Thoracic aorta (tissue), 2 donors: ENCODE measurements around the gene ASAH2. TPM values are rescaled to one million over a fixed set of nuclear protein-coding genes. Genes with fewer than 3 reads are reported as not detected.

Experiments
- ATAC-seq: fragments of 150-250 bp; one replicate; pipeline ENCODE4 v1.8.0; 2017; ENCODE audit warnings: low read depth; ENCODE audit not compliant: insufficient number of reproducible peaks, low FRiP score
- DNase-seq: peaks from one replicate; pipeline ENCODE4 v3.0.0-alpha.2; 2020; ENCODE audit warnings: low spot score
- H3K27ac ChIP-seq, 2 donors: fragments of 200-600 bp; sonication (generic); 1 replicate in 1 of 2; 2 replicates in 1 of 2; pipeline ENCODE4 v1.5.1; 2016; ENCODE audit warnings: mild to moderate bottlenecking in 2 of 2, moderate library complexity in 2 of 2
- H3K27me3 ChIP-seq: fragments of 200-600 bp; sonication (generic); replicated peaks from 2 replicates; pipeline ENCODE4 v1.6.0; 2016; ENCODE audit warnings: mild to moderate bottlenecking; ENCODE audit not compliant: insufficient read depth
- H3K36me3 ChIP-seq: fragments of 200-600 bp; sonication (generic); one replicate; pipeline ENCODE4 v1.5.1; 2016
- H3K4me1 ChIP-seq, 2 donors: fragments of 200-600 bp; sonication (generic); 1 replicate in 1 of 2; 2 replicates in 1 of 2; pipeline versions ENCODE4 v1.5.1 to v1.6.0; 2016; ENCODE audit warnings: low read depth in 2 of 2, mild to moderate bottlenecking in 1 of 2; ENCODE audit not compliant: control insufficient read depth in 1 of 2
- H3K4me3 ChIP-seq: fragments of 200-600 bp; sonication (generic); 2 replicates; pipeline ENCODE4 v1.5.1; 2016; ENCODE audit warnings: mild to moderate bottlenecking
- H3K9me3 ChIP-seq: fragments of 200-600 bp; sonication (generic); 2 replicates; pipeline ENCODE4 v1.5.1; 2016
- total RNA-seq, 2 donors: library from RNA; depleted of rRNA; stranded (reverse); fragments of >200 nt; gene quantifications; one replicate each; pipeline versions ENCODE4 v1.1.0 to v1.2.3, GENCODE V29; 2016
- TF ChIP-seq, protein P1 (sequence below): fragments of 200-600 bp; sonication (generic); IDR thresholded peaks from one replicate; pipeline ENCODE4 v1.5.1; 2019; ENCODE audit warnings: antibody characterized with exemption

ASAH2 gene
- 10 to 100 TPM in 1 of 2 donors, under 1 TPM in 1; 0.41 to 14.0 TPM for total RNA-seq

DNA sequence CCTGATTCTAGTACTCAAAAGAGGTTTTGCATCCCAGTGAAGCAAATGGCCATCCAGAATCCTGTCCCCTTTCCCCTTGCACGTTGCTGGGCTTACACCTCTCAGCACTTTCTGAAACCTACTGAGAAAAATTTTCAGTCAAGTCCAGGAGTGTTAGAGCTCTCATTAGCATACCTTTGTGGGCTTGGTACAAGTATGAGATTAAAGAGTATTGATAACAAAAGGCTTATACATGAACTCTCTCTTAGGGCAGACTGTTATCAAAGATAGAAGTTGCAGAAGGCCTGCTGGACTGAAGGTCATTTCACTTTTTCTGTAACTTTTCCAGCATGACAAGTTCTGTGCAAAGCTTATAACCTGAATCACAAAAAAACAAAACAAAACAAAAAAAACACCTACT is at the start of gene ASAH2:
Gene ASAH2 (minus strand): TSS at position 123 of the 400 bp plus-strand sequence. CDS start 2,906 bp downstream, outside the sequence.
- H3K4me1 ChIP-seq: no peaks in the 10 kb centered on the region
- TF ChIP-seq, protein P1, sequence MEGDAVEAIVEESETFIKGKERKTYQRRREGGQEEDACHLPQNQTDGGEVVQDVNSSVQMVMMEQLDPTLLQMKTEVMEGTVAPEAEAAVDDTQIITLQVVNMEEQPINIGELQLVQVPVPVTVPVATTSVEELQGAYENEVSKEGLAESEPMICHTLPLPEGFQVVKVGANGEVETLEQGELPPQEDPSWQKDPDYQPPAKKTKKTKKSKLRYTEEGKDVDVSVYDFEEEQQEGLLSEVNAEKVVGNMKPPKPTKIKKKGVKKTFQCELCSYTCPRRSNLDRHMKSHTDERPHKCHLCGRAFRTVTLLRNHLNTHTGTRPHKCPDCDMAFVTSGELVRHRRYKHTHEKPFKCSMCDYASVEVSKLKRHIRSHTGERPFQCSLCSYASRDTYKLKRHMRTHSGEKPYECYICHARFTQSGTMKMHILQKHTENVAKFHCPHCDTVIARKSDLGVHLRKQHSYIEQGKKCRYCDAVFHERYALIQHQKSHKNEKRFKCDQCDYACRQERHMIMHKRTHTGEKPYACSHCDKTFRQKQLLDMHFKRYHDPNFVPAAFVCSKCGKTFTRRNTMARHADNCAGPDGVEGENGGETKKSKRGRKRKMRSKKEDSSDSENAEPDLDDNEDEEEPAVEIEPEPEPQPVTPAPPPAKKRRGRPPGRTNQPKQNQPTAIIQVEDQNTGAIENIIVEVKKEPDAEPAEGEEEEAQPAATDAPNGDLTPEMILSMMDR: no peak
- H3K27ac ChIP-seq: no peak within 1 kb of the TSS
- no peak within 1 kb of the TSS for H3K4me3 ChIP-seq
- no peaks in the 10 kb centered on the region for H3K36me3 ChIP-seq
- no peaks in the 10 kb centered on the region for H3K27me3 ChIP-seq
- DNase-seq (no peak), ATAC-seq (no peak)
- no peaks in the 10 kb centered on the region for H3K9me3 ChIP-seq

DNA sequence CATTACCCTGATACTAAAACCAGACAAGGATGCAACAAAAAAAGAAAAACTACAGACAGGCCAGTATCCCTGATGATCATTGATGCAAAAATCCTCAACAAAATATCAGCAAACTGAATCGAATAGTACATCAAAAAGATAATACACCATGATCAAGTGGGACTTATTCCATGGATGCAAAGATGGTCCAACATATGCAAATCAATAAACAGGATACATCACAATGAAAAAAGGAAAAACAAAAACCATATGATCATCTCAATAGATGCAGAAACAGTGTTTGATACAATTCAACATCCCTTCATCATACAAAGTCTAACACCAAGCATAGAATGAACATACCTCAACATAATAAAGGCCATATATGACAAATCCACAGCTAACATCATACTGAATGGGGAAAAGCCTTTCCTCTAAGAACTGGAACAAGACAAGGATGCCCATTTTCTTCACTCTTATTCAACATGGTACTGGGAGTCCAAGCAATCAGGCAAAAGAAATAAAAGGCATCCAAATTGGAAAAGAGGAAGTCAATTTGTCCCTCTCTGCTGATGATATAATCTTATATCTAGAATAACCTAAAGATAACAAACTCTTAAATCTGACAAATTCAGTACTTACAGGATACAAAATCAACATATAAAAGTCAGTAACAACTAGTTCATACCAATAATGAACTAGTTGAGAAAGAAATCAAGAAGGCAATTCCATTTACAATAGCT is 48.8 kb upstream of the ASAH2 start:
- H3K27me3 ChIP-seq: no peaks in the 10 kb centered on the region
- DNase-seq (no peak), ATAC-seq (no peak)
- H3K9me3 ChIP-seq: no peaks in the 10 kb centered on the region
- H3K4me1 ChIP-seq: no peaks in the 10 kb centered on the region
- no peaks in the 10 kb centered on the region for H3K36me3 ChIP-seq
- no peak overlapping the region for H3K27ac ChIP-seq
- H3K4me3 ChIP-seq: no peak overlapping the region
- TF ChIP-seq, protein P1: no peak

DNA sequence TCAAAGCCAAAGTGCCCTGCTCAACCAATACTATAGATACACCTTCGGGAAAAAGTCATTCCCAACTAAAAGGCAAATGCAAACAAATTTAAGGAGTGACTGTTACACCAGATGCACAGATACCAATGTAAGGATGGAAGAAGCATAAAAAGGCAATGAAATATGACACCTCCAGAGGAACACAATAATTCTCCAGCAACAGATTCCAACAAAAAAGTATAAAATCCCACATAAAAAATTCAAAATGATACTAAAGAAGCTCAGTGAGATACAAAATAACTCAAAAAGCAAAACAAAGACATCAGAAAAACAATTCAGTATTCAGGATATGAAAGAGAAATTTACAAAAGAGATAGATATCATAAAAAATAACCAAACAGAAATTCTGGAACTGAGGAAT is 44.1 kb upstream of the ASAH2 start:
- Histone ChIP-seq H3K9me3 (no peaks in the 10 kb centered on the region), H3K4me1 (no peaks in the 10 kb centered on the region), H3K4me3 (no peak overlapping the region), H3K27ac (no peak overlapping the region), H3K36me3 (no peaks in the 10 kb centered on the region), H3K27me3 (no peaks in the 10 kb centered on the region)
- TF ChIP-seq, protein P1: no peak
- DNase-seq (no peak), ATAC-seq (no peak)

DNA sequence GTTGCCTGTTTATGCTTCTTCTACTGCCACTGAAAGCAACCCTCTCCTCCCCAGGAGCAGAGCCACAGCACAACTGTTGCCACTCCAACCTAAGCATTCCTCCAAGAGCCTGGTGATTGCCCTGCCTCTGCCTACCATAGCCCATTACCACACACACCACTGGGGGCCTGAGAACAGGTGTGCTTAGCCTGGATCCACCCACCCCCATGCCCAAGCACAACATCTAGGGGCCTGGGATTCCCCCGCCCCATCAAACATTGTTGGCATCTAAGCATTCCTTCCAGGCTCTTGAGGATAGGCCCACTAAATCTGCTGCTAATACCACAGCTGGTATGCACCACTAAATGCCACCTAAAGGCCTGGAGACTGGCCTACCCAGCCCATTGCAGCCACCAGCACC is 43.3 kb upstream of the ASAH2 start:
- TF ChIP-seq, protein P1: no peak
- H3K4me1 ChIP-seq: no peaks in the 10 kb centered on the region
- no peaks in the 10 kb centered on the region for H3K36me3 ChIP-seq
- no peaks in the 10 kb centered on the region for H3K9me3 ChIP-seq
- ATAC-seq (no peak), DNase-seq (no peak)
- no peaks in the 10 kb centered on the region for H3K27me3 ChIP-seq
- no peak overlapping the region for H3K4me3 ChIP-seq
- H3K27ac ChIP-seq: no peak overlapping the region

DNA sequence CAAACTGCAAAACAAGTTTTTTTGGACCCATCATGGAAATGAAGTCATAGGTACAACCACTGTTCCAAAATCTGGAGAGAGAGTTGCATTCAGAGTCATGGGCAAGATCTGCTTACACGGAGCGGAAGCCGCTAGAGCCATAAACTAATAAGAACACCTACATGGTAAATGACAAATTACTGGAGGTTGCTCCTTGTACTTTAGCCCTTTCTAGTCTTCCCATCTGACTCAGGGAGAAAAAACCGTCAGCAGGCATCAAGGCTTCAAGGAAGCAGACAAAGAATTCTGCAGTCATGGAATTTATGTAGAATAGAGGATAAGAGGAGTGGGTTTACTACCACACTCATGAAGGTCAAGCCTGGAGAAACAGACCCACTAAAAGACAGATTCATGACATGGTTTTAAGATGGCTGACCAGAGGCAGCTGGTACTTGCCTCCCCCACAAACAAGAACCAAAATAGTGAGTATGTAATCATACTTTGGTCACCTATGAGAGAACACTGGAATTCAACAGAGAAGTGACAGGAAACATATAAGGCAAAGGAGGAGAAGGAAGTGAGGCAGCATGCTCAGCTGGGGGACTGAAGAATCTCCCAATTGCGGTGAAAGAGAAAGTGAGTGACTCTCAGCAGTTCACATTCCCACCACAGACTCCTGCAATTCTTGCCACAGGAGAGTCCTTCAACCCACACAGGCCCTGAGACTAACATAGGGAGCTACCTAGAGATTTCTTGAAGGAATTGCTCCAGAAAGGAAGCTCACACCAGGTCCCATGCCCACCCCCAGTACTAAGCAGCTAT is 42.4 kb upstream of the ASAH2 start:
- Histone ChIP-seq H3K27ac (no peak overlapping the region), H3K4me1 (no peaks in the 10 kb centered on the region), H3K9me3 (no peaks in the 10 kb centered on the region), H3K36me3 (no peaks in the 10 kb centered on the region), H3K4me3 (no peak overlapping the region), H3K27me3 (no peaks in the 10 kb centered on the region)
- ATAC-seq: no peak
- DNase-seq: no peak
- TF ChIP-seq, protein P1: no peak
